CD4-positive, alpha-beta T cell treated with Interleukin-10 for 1 hour (primary cell): ENCODE measurements around the gene HAPLN1.

ENCODE experiments used
- DNase-seq: peaks from one replicate; pipeline ENCODE4 v3.0.0-alpha.2; 2020

HAPLN1 gene

GRCh38 chr5:83715236-83716065, 5.2 kb downstream of the HAPLN1 start:
- no peak for DNase-seq

- no peak for DNase-seq
Observed at GRCh38 chr5:83714810-83715209, 5.8 kb downstream of the HAPLN1 start.

GRCh38 chr5:83711982-83712601, 8.6 kb downstream of the HAPLN1 start:
- peak; percentile 36 for DNase-seq

GRCh38 chr5:83709973-83710372, 10.7 kb downstream of the HAPLN1 start:
- no peak for DNase-seq

GRCh38 chr5:83708170-83708569, 12.5 kb downstream of the HAPLN1 start:
- no peak for DNase-seq

GRCh38 chr5:83703059-83703458, 17.6 kb downstream of the HAPLN1 start:
- DNase-seq, result no peak

- no peak for DNase-seq
Observed at GRCh38 chr5:83701886-83702285, 18.8 kb downstream of the HAPLN1 start.

DNA sequence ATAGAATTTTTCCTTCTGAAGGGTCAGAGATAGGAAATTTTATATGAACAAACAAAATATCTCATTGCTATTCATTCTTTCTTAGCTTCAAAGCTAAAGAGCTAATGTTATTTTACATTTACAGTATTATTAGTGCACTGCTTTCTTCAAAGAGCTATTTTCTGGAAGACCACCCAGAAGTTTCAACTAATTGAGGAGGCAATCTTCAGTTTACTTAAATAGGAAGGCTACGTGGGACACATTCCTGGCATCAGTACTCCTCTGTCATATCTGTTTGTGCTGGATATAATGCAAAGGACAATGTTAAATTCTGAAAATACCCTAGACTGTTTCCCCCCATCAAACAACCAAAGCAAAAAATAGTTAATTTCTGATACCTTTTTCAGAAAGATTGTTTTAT, 30.8 kb downstream of the HAPLN1 start:
- no peak for DNase-seq

GRCh38 chr5:83688281-83688680, 32.4 kb downstream of the HAPLN1 start:
- no peak for DNase-seq

GRCh38 chr5:83687124-83687619, 33.5 kb downstream of the HAPLN1 start:
- DNase-seq, result no peak

- DNase-seq, result no peak
Observed at GRCh38 chr5:83686251-83686650, 34.4 kb downstream of the HAPLN1 start.

DNA sequence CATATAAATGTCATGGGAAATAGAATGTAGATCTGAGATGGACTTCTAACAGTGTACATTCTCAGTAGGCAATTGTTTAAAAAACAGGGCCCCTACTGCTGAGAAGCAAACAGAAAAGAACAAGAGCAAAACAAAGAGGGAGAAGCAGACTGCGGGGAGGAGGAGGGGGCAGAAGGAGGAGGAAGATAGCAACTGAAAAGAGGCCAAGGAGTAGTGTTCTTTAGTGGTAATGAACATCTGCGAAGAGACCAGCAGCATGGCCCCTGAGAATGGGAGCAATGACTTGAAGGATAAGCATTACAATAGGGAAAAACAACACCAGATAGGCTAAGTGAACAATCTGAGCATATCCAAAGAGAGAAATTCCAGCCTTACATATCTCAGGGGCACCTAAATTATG, 36.8 kb downstream of the HAPLN1 start:
- DNase-seq, result no peak

DNA sequence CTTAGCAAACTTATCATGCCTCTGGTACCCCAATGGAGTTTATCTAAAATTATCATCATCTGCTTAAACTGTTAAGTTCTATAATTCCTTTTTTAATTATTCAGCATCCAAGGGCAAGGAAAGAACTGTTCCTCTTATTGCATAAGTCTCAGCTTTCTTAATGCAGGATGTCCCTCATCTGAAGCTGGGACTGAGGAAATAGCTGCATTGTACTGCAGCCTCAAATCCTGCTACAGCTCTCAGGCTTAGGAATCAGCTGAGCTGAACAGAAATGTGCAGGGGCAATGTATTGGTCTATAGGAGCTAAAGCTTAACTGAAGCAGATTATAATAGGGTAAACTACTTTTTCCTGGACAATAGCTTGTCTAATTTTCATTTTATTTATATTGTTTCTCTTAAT, 48.0 kb downstream of the HAPLN1 start:
- DNase-seq, result no peak

- no peak for DNase-seq
Observed at GRCh38 chr5:83672158-83672557, 48.5 kb downstream of the HAPLN1 start.

GRCh38 chr5:83665631-83666030, 55.0 kb downstream of the HAPLN1 start:
- no peak for DNase-seq

GRCh38 chr5:83662558-83662957, 58.1 kb downstream of the HAPLN1 start:
- no peak for DNase-seq

GRCh38 chr5:83657807-83658525, 62.7 kb downstream of the HAPLN1 start:
- DNase-seq, result no peak

DNA sequence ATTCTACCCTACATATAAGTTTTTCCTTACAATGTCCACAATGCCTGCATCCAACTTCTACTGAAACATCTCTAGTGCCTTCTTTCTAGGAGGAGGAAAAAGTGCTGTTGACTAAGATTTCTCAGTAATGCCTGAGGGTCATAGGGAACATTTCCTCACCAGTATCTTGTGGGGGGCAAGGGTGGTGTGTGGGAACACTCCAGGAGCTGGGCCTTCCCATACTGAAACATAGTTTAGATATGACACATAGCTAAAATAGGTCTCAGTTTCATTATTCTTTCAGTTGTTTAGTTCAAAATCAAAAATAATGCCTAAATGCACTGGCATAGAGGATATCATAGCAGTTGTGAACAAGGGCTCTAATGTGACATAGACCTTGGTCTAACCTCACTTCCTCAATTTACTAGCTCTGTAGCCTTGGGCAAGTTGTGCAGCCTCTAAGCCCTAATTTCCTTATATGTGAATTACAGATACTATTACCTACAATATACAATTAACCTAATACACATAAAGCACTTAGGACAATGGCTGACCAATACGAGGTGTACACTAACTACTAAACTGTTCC, 66.1 kb downstream of the HAPLN1 start:
- no peak for DNase-seq

DNA sequence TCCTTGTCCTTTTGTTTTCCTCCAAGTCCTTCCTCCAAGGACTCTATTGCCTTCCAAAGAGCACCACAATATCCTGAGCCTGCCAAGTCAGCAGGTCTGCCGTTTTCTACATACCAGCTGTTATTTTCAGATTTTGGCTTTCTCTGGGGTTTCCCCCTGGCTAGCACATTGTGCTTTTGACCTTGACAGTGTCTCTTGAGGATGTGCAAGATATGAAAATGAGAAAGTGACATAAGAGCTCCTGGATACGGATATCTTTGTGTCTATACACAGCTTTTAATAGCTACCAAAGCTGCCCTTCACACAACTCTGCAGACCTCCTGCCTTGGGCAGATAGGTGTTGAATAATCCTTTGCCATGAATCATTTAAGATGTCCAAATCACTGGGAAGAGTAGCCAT, 67.0 kb downstream of the HAPLN1 start:
- no peak for DNase-seq

- no peak for DNase-seq
Observed at GRCh38 chr5:83645936-83646335, 74.7 kb downstream of the HAPLN1 start.

DNA sequence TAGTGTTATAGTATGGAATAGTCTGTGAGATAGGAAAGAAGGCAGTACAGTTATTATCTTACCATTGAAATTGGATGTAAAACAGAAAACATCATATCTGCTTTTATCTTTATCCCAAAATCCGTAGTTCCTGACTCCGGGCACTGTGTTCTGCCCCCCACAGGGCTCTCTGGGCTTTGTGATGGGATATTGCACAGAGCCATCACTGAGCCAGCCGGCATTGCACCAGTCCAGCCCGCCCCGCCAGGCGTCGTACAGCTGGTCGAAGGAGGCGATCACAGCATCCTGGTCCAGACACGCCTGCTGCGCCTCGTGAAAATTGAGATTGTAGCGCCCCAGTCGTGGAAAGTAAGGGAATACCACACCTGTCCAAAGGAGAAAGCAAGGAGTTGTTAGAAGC, 76.4 kb downstream of the HAPLN1 start:
- no peak for DNase-seq

- DNase-seq, result no peak
Observed at GRCh38 chr5:83641946-83642345, 78.7 kb downstream of the HAPLN1 start.

DNA sequence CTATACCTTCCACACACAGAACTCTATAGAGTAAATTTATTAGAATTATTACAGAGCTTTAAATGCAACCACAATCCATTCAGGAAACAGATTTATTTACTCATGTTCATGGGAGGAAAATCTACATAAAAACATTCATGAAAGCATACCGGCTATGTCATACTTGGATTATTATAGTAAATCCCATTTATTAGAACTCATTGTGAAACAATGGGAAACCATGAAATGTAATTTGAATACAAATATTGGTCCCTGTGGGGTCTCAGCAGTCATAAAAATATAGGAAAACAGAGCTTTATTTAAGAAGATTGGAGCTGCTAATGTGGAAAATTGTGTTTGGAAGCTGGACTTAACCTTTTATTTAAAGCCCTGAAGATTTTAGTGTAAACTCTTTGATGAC, 80.7 kb downstream of the HAPLN1 start:
- no peak for DNase-seq
